ENCODE data around the gene KRT74.

Gene KRT74

GRCh38 chr12:52522346-52523011 is 51.2 kb downstream of the KRT74 start:
- Histone ChIP-seq H3K4me3 (ENCODE audit: low read length) (no peak overlapping the region), H3K4me1 (ENCODE audit: control insufficient read depth, insufficient read depth, low read length) (peaks cover 2% of the 10 kb centered on the region; the same call in 1 of the 2 replicates), H3K27me3 (ENCODE audit: control insufficient read depth, insufficient read depth, low read length) (no peaks in the 10 kb centered on the region), H3K27ac (ENCODE audit: low read length) (no peak overlapping the region), H3K36me3 (ENCODE audit: control insufficient read depth, insufficient read depth, low read length) (no peaks in the 10 kb centered on the region), H3K9me3 (ENCODE audit: control insufficient read depth, insufficient read depth, low read length) (no peaks in the 10 kb centered on the region)
- no CpG with 5 or more reads among the region's 10 CpGs for WGBS (ENCODE audit: insufficient coverage, insufficient read length)
- no peak for DNase-seq (ENCODE audit: low read depth, low spot score)

- H3K4me3 ChIP-seq (ENCODE audit: low read length): no peak overlapping the region
- H3K36me3 ChIP-seq (ENCODE audit: control insufficient read depth, insufficient read depth, low read length): no peaks in the 10 kb centered on the region
- peaks cover 2% of the 10 kb centered on the region; the same call in 1 of the 2 replicates for H3K4me1 ChIP-seq (ENCODE audit: control insufficient read depth, insufficient read depth, low read length)
- WGBS (ENCODE audit: insufficient coverage, insufficient read length): no CpG with 5 or more reads among the region's 10 CpGs
- no peak overlapping the region for H3K27ac ChIP-seq (ENCODE audit: low read length)
- H3K27me3 ChIP-seq (ENCODE audit: control insufficient read depth, insufficient read depth, low read length): no peaks in the 10 kb centered on the region
- H3K9me3 ChIP-seq (ENCODE audit: control insufficient read depth, insufficient read depth, low read length): no peaks in the 10 kb centered on the region
- no peak for DNase-seq (ENCODE audit: low read depth, low spot score)
Observed at GRCh38 chr12:52521568-52522266, 51.9 kb downstream of the KRT74 start.

GRCh38 chr12:52521175-52521567 is 52.5 kb downstream of the KRT74 start:
- no peak for DNase-seq (ENCODE audit: low read depth, low spot score)
- Histone ChIP-seq H3K4me1 (ENCODE audit: control insufficient read depth, insufficient read depth, low read length) (peaks cover 2% of the 10 kb centered on the region; the same call in 1 of the 2 replicates), H3K4me3 (ENCODE audit: low read length) (no peak overlapping the region), H3K27ac (ENCODE audit: low read length) (no peak overlapping the region), H3K36me3 (ENCODE audit: control insufficient read depth, insufficient read depth, low read length) (no peaks in the 10 kb centered on the region), H3K27me3 (ENCODE audit: control insufficient read depth, insufficient read depth, low read length) (no peaks in the 10 kb centered on the region), H3K9me3 (ENCODE audit: control insufficient read depth, insufficient read depth, low read length) (no peaks in the 10 kb centered on the region)
- WGBS (ENCODE audit: insufficient coverage, insufficient read length): no CpG with 5 or more reads among the region's 10 CpGs

- no peaks in the 10 kb centered on the region for H3K27me3 ChIP-seq (ENCODE audit: control insufficient read depth, insufficient read depth, low read length)
- H3K27ac ChIP-seq (ENCODE audit: low read length): no peak within 1 kb of the TSS
- DNase-seq (ENCODE audit: low read depth, low spot score): no peak
- H3K4me3 ChIP-seq (ENCODE audit: low read length): no peak within 1 kb of the TSS
- no peaks in the 10 kb centered on the region for H3K36me3 ChIP-seq (ENCODE audit: control insufficient read depth, insufficient read depth, low read length)
- no CpG with 5 or more reads among the region's 29 CpGs for WGBS (ENCODE audit: insufficient coverage, insufficient read length)
- peaks cover 2% of the 10 kb centered on the region; the same call in 1 of the 2 replicates for H3K4me1 ChIP-seq (ENCODE audit: control insufficient read depth, insufficient read depth, low read length)
- no peaks in the 10 kb centered on the region for H3K9me3 ChIP-seq (ENCODE audit: control insufficient read depth, insufficient read depth, low read length)
Observed at GRCh38 chr12:52519826-52520662, 53.6 kb downstream of the KRT74 start, which contains the start of gene KRT5. Gene KRT5, minus strand, starts transcription at chr12:52520394. Its CDS starts 98 bp downstream, at chr12:52520296.

GRCh38 chr12:52519387-52519703 is 54.3 kb downstream of the KRT74 start:
- WGBS (ENCODE audit: insufficient coverage, insufficient read length): no CpG with 5 or more reads among the region's 3 CpGs

GRCh38 chr12:52518574-52519386 is 54.9 kb downstream of the KRT74 start:
- Histone ChIP-seq H3K9me3 (ENCODE audit: control insufficient read depth, insufficient read depth, low read length) (no peaks in the 10 kb centered on the region), H3K27ac (ENCODE audit: low read length) (no peak overlapping the region), H3K4me1 (ENCODE audit: control insufficient read depth, insufficient read depth, low read length) (peaks cover 2% of the 10 kb centered on the region; the same call in 1 of the 2 replicates), H3K4me3 (ENCODE audit: low read length) (no peak overlapping the region), H3K27me3 (ENCODE audit: control insufficient read depth, insufficient read depth, low read length) (no peaks in the 10 kb centered on the region), H3K36me3 (ENCODE audit: control insufficient read depth, insufficient read depth, low read length) (no peaks in the 10 kb centered on the region)
- WGBS (ENCODE audit: insufficient coverage, insufficient read length): no CpG with 5 or more reads among the region's 8 CpGs
- DNase-seq (ENCODE audit: low read depth, low spot score): no peak

More at GRCh38 chr12:52519387-52519703, 54.3 kb downstream of the KRT74 start:
- Histone ChIP-seq H3K4me1 (ENCODE audit: control insufficient read depth, insufficient read depth, low read length) (peaks cover 2% of the 10 kb centered on the region; the same call in 1 of the 2 replicates), H3K36me3 (ENCODE audit: control insufficient read depth, insufficient read depth, low read length) (no peaks in the 10 kb centered on the region), H3K9me3 (ENCODE audit: control insufficient read depth, insufficient read depth, low read length) (no peaks in the 10 kb centered on the region), H3K27ac (ENCODE audit: low read length) (no peak overlapping the region), H3K4me3 (ENCODE audit: low read length) (no peak overlapping the region), H3K27me3 (ENCODE audit: control insufficient read depth, insufficient read depth, low read length) (no peaks in the 10 kb centered on the region)
- no peak for DNase-seq (ENCODE audit: low read depth, low spot score)

- no CpG with 5 or more reads among the region's 5 CpGs for WGBS (ENCODE audit: insufficient coverage, insufficient read length)
- Histone ChIP-seq H3K27ac (ENCODE audit: low read length) (no peak overlapping the region), H3K4me3 (ENCODE audit: low read length) (no peak overlapping the region), H3K4me1 (ENCODE audit: control insufficient read depth, insufficient read depth, low read length) (peaks cover 2% of the 10 kb centered on the region; the same call in 1 of the 2 replicates), H3K36me3 (ENCODE audit: control insufficient read depth, insufficient read depth, low read length) (no peaks in the 10 kb centered on the region), H3K9me3 (ENCODE audit: control insufficient read depth, insufficient read depth, low read length) (no peaks in the 10 kb centered on the region), H3K27me3 (ENCODE audit: control insufficient read depth, insufficient read depth, low read length) (no peaks in the 10 kb centered on the region)
- DNase-seq (ENCODE audit: low read depth, low spot score): no peak
Observed at GRCh38 chr12:52517888-52518287, 55.8 kb downstream of the KRT74 start.

GRCh38 chr12:52517005-52517835 is 56.4 kb downstream of the KRT74 start:
- H3K27ac ChIP-seq (ENCODE audit: low read length): no peak overlapping the region
- H3K36me3 ChIP-seq (ENCODE audit: control insufficient read depth, insufficient read depth, low read length): no peaks in the 10 kb centered on the region
- H3K9me3 ChIP-seq (ENCODE audit: control insufficient read depth, insufficient read depth, low read length): no peaks in the 10 kb centered on the region
- no peaks in the 10 kb centered on the region for H3K27me3 ChIP-seq (ENCODE audit: control insufficient read depth, insufficient read depth, low read length)
- no peak for DNase-seq (ENCODE audit: low read depth, low spot score)
- H3K4me1 ChIP-seq (ENCODE audit: control insufficient read depth, insufficient read depth, low read length): no peaks in the 10 kb centered on the region
- H3K4me3 ChIP-seq (ENCODE audit: low read length): no peak overlapping the region
- no CpG with 5 or more reads among the region's 14 CpGs for WGBS (ENCODE audit: insufficient coverage, insufficient read length)

- no peaks in the 10 kb centered on the region for H3K4me1 ChIP-seq (ENCODE audit: control insufficient read depth, insufficient read depth, low read length)
- H3K36me3 ChIP-seq (ENCODE audit: control insufficient read depth, insufficient read depth, low read length): no peaks in the 10 kb centered on the region
- no peak for DNase-seq (ENCODE audit: low read depth, low spot score)
- no peak overlapping the region for H3K27ac ChIP-seq (ENCODE audit: low read length)
- no CpG with 5 or more reads among the region's 15 CpGs for WGBS (ENCODE audit: insufficient coverage, insufficient read length)
- H3K9me3 ChIP-seq (ENCODE audit: control insufficient read depth, insufficient read depth, low read length): no peaks in the 10 kb centered on the region
- no peak overlapping the region for H3K4me3 ChIP-seq (ENCODE audit: low read length)
- H3K27me3 ChIP-seq (ENCODE audit: control insufficient read depth, insufficient read depth, low read length): no peaks in the 10 kb centered on the region
Observed at GRCh38 chr12:52515927-52516831, 57.5 kb downstream of the KRT74 start.
